Endothelial cell (in vitro differentiated cells): ENCODE data around the gene TTC27. TPM values are rescaled to one million over a fixed set of nuclear protein-coding genes. Genes with fewer than 3 reads are reported as not detected.

ENCODE experiments used
- DNase-seq: peaks from one replicate; pipeline ENCODE4 v3.0.0; 2021; ENCODE audit warnings: low spot score
- H3K27ac Mint-ChIP-seq: one replicate; pipeline ENCODE4 v1.8.0; 2021; ENCODE audit warnings: mixed read lengths, inconsistent platforms; ENCODE audit not compliant: unreplicated experiment
- H3K27me3 Mint-ChIP-seq: one replicate; pipeline ENCODE4 v1.8.0; 2021; ENCODE audit warnings: mild to moderate bottlenecking, moderate library complexity, mixed read lengths, inconsistent platforms; ENCODE audit not compliant: unreplicated experiment
- H3K36me3 Mint-ChIP-seq: one replicate; pipeline ENCODE4 v1.8.0; 2021; ENCODE audit warnings: mild to moderate bottlenecking, low read depth, mixed read lengths, inconsistent platforms; ENCODE audit not compliant: unreplicated experiment
- H3K4me1 Mint-ChIP-seq: one replicate; pipeline ENCODE4 v1.8.0; 2021; ENCODE audit warnings: mild to moderate bottlenecking, mixed read lengths, inconsistent platforms; ENCODE audit not compliant: unreplicated experiment
- H3K4me3 Mint-ChIP-seq: one replicate; pipeline ENCODE4 v1.8.0; 2021; ENCODE audit warnings: mild to moderate bottlenecking, mixed read lengths, inconsistent platforms; ENCODE audit not compliant: unreplicated experiment
- H3K9me3 Mint-ChIP-seq: one replicate; pipeline ENCODE4 v1.8.0; 2021; ENCODE audit warnings: mixed read lengths, inconsistent platforms; ENCODE audit not compliant: unreplicated experiment
- CTCF ChIP-seq: fragments of 200-600 bp; sonication (generic); IDR thresholded peaks from one replicate; pipeline ENCODE4 v1.5.0; 2021; ENCODE audit warnings: antibody characterized with exemption; ENCODE audit not compliant: unreplicated experiment
- long read RNA-seq: library from polyadenylated mRNA; unstranded; transcript quantifications from one replicate; pipeline ENCODE4 v2.0.0, GENCODE V29; 2020; ENCODE audit not compliant: unreplicated experiment
- total RNA-seq: library from RNA; stranded (reverse); fragmentation: NEBNext Ultra II Directional; extraction: Animal tissue kit (Norgen Biotek cat#: 25700); gene quantifications from one replicate; pipeline ENCODE4 v1.2.1, GENCODE V29; 2021; ENCODE audit not compliant: unreplicated experiment

TTC27 gene
- total RNA-seq, result 12.7 TPM
- long read RNA-seq, transcript TTC27-201 (20 exons, 2,876 nt), result major isoform, 8 of 12 reads
- long read RNA-seq, partial matches to known transcripts, result 0 of 12 reads
- long read RNA-seq, other reads (novel, unspliced or antisense), result 4 of 12 reads

- Mint-ChIP-seq H3K27me3 (peaks cover 2% of the 10 kb centered on the region), H3K4me1 (peaks cover 9% of the 10 kb centered on the region), H3K27ac (peak within 1 kb of the TSS; percentile 74), H3K36me3 (peaks cover 3% of the 10 kb centered on the region), H3K9me3 (no peaks in the 10 kb centered on the region), H3K4me3 (peak within 1 kb of the TSS; percentile 95)
- peak; percentile 89 for DNase-seq
- TF ChIP-seq CTCF, result peak; percentile 39
These were observed at the start of gene TTC27 for GRCh38 chr2:32627814-32628579. TSS of gene TTC27 (plus strand) at chr2:32628050. CDS start at chr2:32628293, 243 bp downstream.

GRCh38 chr2:32591669-32592463 lies 36.0 kb upstream of the TTC27 start:
- TF ChIP-seq CTCF, result no peak
- no peaks in the 10 kb centered on the region for H3K27me3 Mint-ChIP-seq
- H3K27ac Mint-ChIP-seq, result peak overlapping the region; percentile 30
- DNase-seq, result no peak
- no peaks in the 10 kb centered on the region for H3K9me3 Mint-ChIP-seq
- H3K4me1 Mint-ChIP-seq, result no peaks in the 10 kb centered on the region
- H3K4me3 Mint-ChIP-seq, result no peak overlapping the region
- no peaks in the 10 kb centered on the region for H3K36me3 Mint-ChIP-seq

- no peak overlapping the region for H3K27ac Mint-ChIP-seq
- TF ChIP-seq CTCF, result no peak
- H3K36me3 Mint-ChIP-seq, result no peaks in the 10 kb centered on the region
- H3K4me3 Mint-ChIP-seq, result no peak overlapping the region
- no peaks in the 10 kb centered on the region for H3K27me3 Mint-ChIP-seq
- no peaks in the 10 kb centered on the region for H3K9me3 Mint-ChIP-seq
- no peaks in the 10 kb centered on the region for H3K4me1 Mint-ChIP-seq
- no peak for DNase-seq
These were observed 33.3 kb upstream of the TTC27 start for GRCh38 chr2:32594573-32594972.

GRCh38 chr2:32611366-32611765 lies 16.5 kb upstream of the TTC27 start:
- no peak overlapping the region for H3K4me3 Mint-ChIP-seq
- H3K36me3 Mint-ChIP-seq, result peaks cover 18% of the 10 kb centered on the region
- no peaks in the 10 kb centered on the region for H3K9me3 Mint-ChIP-seq
- no peak for DNase-seq
- H3K27me3 Mint-ChIP-seq, result no peaks in the 10 kb centered on the region
- no peak overlapping the region for H3K27ac Mint-ChIP-seq
- H3K4me1 Mint-ChIP-seq, result no peaks in the 10 kb centered on the region
- no peak for TF ChIP-seq CTCF
